ENCODE measurements around the gene TBC1D19.
"Not testable (repeated sequence)": the region's sequence is repeated elsewhere in the genome, so short reads cannot be mapped to it uniquely, and the experiment has no call there.

TBC1D19 gene

GRCh38 chr4:26596843-26597242 is 13.0 kb downstream of the TBC1D19 start:
- no peak for DNase-seq (ENCODE audit: low spot score)

DNA sequence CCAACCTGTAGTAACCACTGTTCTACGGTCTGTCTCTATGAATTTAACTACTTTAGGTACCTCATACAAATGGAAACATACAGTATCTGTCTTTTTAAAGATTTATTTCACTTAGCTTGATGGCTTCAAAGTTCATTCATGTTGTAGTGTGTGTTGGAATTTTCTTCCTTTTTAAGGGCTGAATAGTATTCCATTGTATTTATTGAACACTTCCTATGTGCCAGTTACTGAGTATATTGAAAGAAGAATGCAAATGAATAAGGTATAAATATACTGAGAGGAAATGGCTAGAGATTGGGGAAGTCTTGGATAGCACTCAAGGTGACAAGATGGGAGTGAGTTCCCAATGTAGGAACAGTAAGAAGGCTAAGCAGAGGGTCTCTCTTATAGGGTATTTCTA is 17.3 kb downstream of the TBC1D19 start:
- DNase-seq (ENCODE audit: low spot score) = no peak

GRCh38 chr4:26607776-26608175 is 23.9 kb downstream of the TBC1D19 start:
- DNase-seq (ENCODE audit: low spot score) = no peak

DNA sequence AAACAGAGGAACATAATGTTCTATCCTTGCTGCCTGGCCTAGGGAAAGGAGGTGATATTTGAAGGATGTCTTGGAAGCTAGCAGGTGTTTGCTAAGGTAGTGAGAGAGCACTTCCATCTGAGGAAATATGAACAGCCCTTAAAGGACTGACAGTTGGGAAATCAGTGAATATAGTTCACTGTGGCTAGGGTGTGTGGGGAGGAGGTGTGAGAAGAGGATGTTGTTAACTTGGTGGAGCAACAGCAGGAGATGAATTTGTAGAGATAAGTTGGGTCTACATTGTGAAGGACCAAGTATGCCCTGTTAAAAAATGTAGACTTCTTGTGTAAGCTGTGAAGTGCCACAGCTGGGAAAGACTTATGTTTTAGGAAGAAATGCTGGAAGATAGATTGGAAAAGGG is 25.5 kb downstream of the TBC1D19 start:
- DNase-seq (ENCODE audit: low spot score) = no peak

GRCh38 chr4:26609868-26610267 is 26.0 kb downstream of the TBC1D19 start:
- no peak for DNase-seq (ENCODE audit: low spot score)

DNA sequence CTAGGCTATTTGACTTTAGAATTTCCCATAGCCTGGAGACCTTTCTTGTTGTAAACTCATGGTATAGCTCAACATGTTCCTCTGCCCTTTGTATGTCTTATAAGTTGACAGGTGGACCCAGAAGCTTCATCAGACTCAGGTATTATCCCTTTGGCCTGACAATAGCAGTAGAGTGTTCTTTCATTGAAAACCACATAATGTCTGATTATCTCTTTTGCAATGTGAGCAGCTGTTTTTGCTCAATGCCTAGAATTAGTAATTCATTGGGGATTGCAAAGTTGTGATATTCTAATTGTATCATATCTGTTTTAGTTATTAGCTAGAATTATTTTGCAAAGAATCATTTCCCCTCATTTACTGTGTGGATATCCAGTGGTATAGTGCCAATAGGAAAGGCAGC is 27.5 kb downstream of the TBC1D19 start:
- no peak for DNase-seq (ENCODE audit: low spot score)

DNA sequence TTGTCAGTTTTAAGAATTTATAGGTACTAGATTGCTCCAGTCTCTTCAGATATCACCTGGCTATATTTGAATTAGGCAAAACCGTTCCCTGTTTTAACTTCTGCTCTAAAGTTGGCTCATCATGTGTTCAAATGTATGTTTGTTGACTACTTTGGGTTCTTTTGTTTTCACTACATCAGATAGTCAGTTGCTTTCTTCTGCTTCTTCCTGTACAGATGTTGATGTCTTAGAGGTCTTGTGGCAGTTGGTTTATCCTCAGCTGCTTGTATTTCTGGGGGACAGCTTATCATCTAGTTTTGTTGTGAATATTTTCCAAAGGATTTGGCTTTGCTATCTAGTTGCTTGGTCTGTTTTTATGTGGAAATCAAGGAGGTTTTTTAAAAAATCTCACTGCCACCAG is 28.0 kb downstream of the TBC1D19 start:
- no peak for DNase-seq (ENCODE audit: low spot score)

GRCh38 chr4:26613237-26613636 is 29.4 kb downstream of the TBC1D19 start:
- no peak for DNase-seq (ENCODE audit: low spot score)

GRCh38 chr4:26613735-26614134 is 29.9 kb downstream of the TBC1D19 start:
- no peak for DNase-seq (ENCODE audit: low spot score)

DNA sequence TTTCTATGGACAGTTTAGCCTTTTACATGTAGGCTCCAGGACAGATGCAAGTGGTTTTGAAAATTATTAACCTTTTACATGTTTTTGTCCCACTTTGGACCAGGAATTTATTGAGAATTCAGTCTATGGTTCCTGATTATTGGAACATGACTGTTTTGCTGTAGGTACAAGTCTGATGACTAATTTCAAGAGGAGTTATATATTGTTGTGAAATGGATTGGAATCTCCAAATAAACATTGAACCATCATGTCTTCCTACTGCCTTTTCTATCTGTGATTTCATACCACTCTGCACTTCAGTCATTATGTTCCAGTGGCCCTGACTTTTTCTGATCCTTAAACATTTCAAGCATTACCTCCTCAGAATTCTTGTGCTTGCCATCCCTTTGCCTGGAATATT is 35.9 kb downstream of the TBC1D19 start:
- DNase-seq (ENCODE audit: low spot score) = no peak

DNA sequence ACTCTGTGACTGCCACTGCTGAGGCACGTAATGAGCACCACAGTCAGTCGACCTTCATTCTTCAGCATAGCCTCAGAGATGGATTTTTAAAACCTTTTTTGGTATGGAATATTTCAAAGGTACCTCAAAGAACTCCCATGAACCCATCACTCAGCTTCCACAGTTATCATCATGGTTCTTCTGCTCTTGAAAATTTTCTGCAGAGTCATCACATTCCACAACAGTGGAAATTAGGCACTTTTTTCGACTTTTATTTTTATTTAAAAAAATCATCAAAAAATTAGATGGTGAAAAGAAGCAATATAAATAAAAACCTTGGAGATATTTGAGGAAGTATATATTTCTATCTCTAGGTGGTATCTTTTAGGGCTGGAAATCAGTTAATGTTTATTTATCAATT is 37.5 kb downstream of the TBC1D19 start:
- no peak for DNase-seq (ENCODE audit: low spot score)

DNA sequence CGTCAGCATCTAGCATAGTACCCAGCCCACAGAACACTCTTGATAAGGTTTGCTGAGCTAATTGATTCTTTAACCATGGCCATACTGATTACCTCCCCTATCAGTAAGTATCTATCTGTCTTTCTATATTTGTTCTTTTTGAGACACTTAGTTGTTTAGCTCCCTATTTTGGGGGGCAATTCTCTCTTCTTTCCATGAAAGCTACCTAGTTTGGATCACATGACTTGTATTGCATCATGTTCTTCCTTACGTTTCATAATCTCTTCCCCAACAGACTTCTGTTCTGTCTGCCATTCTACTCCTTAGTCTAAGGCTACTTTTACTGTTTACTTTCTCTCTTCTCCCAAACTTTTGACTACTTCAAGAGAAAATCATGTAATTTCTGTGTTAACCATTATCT is 39.0 kb downstream of the TBC1D19 start:
- DNase-seq (ENCODE audit: low spot score) = no peak

DNA sequence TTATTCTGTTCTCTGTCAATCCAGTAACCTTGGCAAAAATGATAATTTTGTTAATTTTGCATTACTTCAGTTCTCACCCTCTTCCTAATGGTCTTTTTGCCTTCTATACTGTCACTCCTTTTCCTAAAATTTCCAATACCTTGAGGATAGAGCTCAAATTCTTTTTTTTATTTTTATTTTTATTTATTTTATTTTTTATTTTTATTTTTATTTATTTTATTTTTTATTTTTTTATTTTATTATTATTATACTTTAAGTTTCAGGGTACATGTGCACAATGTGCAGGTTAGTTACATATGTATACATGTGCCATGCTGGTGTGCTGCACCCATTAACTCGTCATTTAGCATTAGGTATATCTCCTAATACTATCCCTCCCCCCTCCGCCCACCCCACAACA is 42.8 kb downstream of the TBC1D19 start:
- not testable (repeated sequence) for DNase-seq (ENCODE audit: low spot score)

DNA sequence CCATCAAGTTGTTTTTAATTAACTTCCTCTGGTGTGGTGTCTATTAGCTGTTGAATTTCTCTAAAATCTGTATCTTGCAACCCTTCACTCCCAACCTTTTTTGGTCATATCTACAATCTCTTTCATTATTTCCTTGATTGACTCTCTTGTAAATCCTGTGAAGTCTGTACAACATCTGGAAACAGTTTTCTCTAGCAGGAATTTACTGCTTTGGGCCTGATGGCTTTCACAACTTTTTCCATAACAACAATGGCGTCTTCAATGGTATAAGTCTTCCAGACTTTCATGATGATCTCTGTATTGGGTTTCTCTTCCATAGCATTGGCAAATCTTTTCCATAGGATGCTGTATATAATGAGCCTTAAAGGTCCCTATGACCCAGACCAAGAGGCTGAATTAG is 49.0 kb downstream of the TBC1D19 start:
- DNase-seq (ENCODE audit: low spot score) = no peak

DNA sequence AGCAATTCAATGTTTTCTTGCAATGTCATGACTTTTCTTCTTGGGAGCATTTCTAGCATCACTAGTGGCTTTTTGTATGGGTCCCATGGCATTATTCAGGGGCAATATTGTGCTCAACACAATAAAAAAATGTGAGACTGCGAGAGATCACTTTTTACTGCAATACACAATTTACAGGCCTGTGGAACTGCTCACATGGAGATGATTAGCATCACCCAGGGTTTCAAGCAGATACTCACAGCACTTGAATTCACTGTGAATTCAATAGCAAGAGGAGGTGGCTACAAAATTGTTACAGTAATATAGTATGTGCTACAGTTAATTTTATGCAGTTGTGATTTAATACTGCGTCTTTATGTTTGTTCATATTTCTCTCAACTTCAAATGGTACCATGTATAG is 50.4 kb downstream of the TBC1D19 start:
- DNase-seq (ENCODE audit: low spot score) = no peak

- DNase-seq (ENCODE audit: low spot score) = no peak
Observed at GRCh38 chr4:26636458-26636857, 52.6 kb downstream of the TBC1D19 start.

DNA sequence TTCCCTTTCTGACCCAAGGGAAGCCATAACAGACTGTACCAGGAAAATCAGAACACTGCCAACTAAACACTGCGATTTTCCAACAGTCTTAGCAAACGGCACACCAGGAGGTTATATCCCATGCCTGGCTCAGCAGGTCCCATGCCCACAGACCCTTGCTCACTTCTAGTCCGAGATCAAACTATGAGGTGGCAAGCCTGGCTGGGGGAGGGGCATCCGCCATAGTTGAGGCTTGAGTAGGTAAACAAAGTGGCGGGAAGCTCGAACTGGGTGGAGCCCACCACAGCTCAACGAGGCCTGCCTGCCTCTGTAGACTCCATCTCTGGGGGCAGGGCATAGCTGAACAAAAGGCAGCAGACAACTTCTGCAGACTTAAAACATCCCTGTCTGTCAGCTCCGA is 56.8 kb downstream of the TBC1D19 start:
- DNase-seq (ENCODE audit: low spot score) = not testable (repeated sequence)

DNA sequence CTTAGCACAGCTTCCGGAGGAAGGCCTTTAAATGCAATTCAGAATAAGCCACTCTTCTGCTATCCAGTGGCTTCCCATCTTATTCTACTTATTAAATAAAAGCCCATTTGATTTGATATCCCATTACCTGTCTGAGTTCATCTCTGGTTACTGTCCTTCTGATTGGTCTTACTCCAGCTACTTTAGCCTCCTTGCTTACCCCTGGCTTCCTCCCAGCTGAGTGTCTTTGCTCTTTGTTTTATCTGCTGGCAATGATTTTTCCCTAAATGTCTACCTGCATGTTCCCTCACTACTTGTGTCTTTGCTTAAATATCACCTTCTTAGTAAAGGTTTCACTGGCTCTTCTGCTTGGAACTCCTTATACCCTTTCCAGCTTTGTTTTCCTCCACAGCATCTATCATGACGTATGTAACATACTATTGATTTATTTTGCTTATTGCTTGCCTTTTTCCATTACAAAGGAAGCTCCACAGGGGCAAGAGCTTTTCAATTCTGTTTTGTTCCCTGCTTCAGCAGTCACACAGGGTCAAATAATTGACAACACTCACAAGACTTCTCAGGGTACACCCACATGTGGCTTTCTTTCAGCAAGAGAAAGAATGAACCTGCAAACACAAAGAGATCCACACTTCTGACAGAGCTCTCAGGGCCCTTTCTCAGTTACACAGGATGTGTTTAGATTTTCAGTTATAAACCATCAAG is 63.8 kb downstream of the TBC1D19 start:
- DNase-seq (ENCODE audit: low spot score) = no peak

- no peak for DNase-seq (ENCODE audit: low spot score)
Observed at GRCh38 chr4:26648260-26648659, 64.4 kb downstream of the TBC1D19 start.

GRCh38 chr4:26660261-26660660 is 76.4 kb downstream of the TBC1D19 start:
- DNase-seq (ENCODE audit: low spot score) = no peak

DNA sequence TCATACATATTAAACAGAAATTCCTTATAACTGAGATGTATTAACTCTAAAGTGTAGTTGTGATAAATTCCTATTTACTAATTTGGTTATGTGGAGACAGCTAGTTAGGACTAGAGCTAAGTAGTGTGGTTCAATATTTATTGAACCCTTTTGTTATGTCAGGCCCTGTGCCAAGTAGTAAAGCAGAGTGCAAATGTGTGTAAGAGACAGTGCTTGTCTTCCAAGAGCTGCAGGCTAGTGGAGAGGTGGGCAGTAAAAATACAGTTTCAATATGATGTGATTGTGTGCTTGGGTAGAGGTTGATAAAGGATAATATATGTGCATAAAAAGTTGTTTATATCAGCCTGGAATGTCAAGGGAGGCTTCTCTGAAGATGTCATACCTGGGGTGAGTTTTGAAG is 80.0 kb downstream of the TBC1D19 start:
- no peak for DNase-seq (ENCODE audit: low spot score)

DNA sequence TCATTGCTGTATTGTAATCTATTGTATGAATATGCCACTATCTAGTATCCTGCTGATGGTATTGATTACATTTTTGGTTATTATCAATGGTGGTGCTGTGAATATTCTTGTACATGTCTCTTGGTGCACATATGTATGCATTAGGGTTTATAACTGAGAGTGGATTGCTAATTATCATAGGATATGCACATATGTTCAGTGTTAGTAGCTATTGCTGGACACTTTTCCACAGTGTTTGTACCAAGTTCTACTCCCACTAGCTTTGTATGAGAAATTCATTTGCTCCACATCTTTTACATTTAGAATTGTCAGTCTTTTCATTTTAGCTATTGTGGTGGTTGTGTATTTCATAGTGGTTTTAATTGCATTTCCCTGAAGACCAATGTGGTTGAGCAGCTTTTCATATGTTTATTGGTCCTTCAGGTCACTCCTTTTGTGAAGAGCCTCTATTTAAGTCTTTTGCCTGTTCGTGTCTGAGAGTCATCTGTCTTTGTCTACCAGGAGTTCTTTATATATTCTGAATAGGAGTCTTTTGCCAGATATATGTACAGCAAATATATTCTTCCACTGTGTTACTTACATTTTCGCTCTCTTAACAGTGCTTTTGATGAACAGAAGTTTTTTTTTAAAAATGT is 87.1 kb downstream of the TBC1D19 start:
- no peak for DNase-seq (ENCODE audit: low spot score)

DNA sequence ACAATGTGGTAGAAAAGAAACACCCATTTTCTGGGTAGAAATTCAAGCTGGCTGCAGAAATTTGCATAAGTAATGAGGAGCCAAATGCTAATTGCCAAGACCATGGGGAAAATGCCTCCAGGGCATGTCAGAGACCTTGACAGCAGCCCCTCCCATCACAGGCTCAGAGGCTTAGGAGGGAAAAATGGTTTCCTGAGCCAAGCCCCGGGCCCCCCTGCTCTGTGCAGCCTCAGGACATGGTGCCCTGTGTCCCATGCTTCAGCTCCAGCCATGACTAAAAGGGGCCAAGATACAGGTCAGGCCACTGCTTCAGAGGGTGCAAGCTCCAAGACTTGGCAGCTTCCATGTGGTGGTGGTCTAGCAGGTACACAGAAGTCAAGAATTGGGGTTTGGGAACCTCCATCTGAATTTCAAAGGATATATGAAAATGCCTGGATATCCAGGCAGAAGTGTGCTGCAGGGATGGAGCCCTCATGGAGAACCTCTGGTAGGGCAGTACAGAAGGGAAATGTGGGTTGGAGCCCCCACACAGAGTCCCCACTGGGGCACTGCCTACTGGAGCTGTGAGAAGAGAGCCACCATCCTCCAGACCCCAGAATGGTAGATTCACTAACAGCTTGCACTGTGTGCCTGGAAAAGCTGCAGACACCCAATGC is 95.3 kb downstream of the TBC1D19 start:
- not testable (repeated sequence) for DNase-seq (ENCODE audit: low spot score)

DNA sequence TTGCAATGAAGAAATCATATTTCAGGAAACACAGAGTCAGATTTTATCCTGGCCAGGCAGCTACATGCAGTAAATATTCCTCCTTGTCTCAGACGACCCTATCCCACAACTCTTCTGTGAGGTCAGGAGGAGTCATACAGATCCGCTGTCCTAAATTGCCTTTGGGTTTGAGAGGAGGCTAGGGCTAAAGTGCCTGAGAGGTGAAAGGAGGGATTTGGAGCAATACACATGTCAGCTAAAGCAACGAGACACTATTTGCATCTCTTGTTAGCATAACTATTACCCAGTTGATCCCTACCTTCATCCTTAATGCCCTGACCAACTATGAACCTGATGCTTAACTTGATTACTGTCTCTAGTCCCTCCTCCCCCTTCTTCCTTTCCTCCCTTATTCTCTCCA is 98.6 kb downstream of the TBC1D19 start:
- no peak for DNase-seq (ENCODE audit: low spot score)

Measured in LoVo (cell line).